GM13976 (cell line): ENCODE measurements around the gene DET1.
"Not testable (repeated sequence)": the region's sequence is repeated elsewhere in the genome, so short reads cannot be mapped to it uniquely, and the experiment has no call there.

Source experiments
- DNase-seq: peaks from one replicate; pipeline ENCODE4 v3.0.0; 2012; ENCODE audit warnings: low spot score
- CTCF ChIP-seq: IDR thresholded peaks from 2 replicates; pipeline ENCODE4 v1.5.1; 2012; ENCODE audit warnings: borderline replicate concordance, mild to moderate bottlenecking; ENCODE audit not compliant: insufficient read depth; ENCODE audit errors: extremely low read depth, missing control alignments, control extremely low read depth
- in situ Hi-C: fragments of 300-500 bp; cut with MboI; formaldehyde crosslinking; loops from one replicate; pipeline ENCODE4 v1.12.0; 2022; ENCODE audit warnings: low sequenced_read_pairs, mixed read lengths, inconsistent platforms; ENCODE audit not compliant: unreplicated experiment

Gene DET1

GRCh38 chr15:88563638-88564037, 17.2 kb upstream of the DET1 start:
- no peak for TF ChIP-seq CTCF
- in situ Hi-C loops = no loop called here
- no peak for DNase-seq

- in situ Hi-C loops, DNase-seq: not testable (repeated sequence)
Observed at GRCh38 chr15:88559565-88559964, 13.1 kb upstream of the DET1 start.

- DNase-seq, in situ Hi-C loops: not testable (repeated sequence)
Observed at GRCh38 chr15:88558026-88558425, 11.5 kb upstream of the DET1 start.

- in situ Hi-C loops, DNase-seq: not testable (repeated sequence)
Observed at GRCh38 chr15:88548009-88548408, 1.5 kb upstream of the DET1 start.

- DNase-seq, in situ Hi-C loops: not testable (repeated sequence)
Observed at GRCh38 chr15:88545578-88546247, 768 bp downstream of the DET1 start.

- TF ChIP-seq CTCF = no peak
- DNase-seq = no peak
- in situ Hi-C loops = no loop called here
Observed at GRCh38 chr15:88543065-88543776, 3.3 kb downstream of the DET1 start.

GRCh38 chr15:88542342-88542733, 4.1 kb downstream of the DET1 start:
- in situ Hi-C loops = no loop called here
- no peak for TF ChIP-seq CTCF

GRCh38 chr15:88541709-88542341, 4.7 kb downstream of the DET1 start:
- no peak for TF ChIP-seq CTCF
- in situ Hi-C loops = no loop called here
- no peak for DNase-seq

More at GRCh38 chr15:88542342-88542733, 4.1 kb downstream of the DET1 start:
- no peak for DNase-seq

- DNase-seq, in situ Hi-C loops: not testable (repeated sequence)
Observed at GRCh38 chr15:88541111-88541510, 5.4 kb downstream of the DET1 start.

- in situ Hi-C loops, DNase-seq: not testable (repeated sequence)
Observed at GRCh38 chr15:88540350-88540749, 6.1 kb downstream of the DET1 start.
